GM21619 (cell line): ENCODE measurements around the gene TRAPPC14.
"Not testable (repeated sequence)": the region's sequence is repeated elsewhere in the genome, so short reads cannot be mapped to it uniquely, and the experiment has no call there.

Source experiments
- ATAC-seq: cut with Tn5 transposase; IDR thresholded peaks from one replicate; pipeline ENCODE4 v1.9.1; 2021; ENCODE audit not compliant: unreplicated experiment

TRAPPC14 gene, protein sequence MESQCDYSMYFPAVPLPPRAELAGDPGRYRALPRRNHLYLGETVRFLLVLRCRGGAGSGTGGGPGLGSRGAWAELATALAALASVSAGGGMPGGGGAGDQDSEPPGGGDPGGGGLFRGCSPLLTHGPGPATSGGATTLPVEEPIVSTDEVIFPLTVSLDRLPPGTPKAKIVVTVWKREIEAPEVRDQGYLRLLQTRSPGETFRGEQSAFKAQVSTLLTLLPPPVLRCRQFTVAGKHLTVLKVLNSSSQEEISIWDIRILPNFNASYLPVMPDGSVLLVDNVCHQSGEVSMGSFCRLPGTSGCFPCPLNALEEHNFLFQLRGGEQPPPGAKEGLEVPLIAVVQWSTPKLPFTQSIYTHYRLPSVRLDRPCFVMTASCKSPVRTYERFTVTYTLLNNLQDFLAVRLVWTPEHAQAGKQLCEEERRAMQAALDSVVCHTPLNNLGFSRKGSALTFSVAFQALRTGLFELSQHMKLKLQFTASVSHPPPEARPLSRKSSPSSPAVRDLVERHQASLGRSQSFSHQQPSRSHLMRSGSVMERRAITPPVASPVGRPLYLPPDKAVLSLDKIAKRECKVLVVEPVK

DNA sequence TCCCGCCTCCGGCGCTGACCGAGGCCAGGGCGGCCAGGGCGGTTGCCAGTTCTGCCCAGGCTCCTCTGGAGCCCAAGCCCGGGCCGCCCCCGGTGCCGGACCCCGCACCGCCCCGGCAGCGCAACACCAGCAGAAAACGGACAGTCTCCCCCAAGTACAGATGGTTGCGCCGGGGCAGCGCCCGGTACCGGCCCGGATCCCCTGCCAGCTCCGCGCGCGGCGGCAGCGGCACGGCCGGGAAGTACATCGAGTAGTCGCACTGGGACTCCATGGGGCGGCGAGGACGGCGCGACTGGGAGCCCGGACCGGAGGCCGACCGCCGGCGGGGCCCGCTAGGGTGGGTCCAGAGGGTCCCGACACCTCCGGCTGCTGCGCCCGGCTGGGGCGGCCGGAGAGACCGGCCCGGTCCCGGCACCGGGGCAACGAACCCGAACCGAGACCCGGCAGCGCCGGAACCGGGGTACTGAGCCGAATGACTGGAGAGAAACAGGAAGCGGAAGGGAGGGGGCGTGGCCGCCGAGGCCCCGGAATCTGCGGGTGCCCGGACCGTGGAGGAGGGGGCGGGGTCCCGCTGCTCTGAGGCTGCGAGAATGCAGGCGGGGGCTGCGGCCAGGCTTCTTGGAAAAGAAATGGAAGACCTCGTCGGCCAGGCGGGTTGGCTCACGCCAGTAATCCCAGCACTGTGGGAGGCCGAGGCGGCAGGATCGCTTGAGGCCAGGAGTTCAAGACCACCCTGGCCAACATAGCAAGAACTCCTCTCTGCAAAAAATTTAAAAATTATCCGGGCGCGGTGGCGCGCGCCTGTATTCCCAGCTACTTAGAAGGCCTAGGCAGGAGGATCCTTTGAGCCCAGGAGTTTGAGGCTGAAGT is at the start of gene TRAPPC14:
Gene TRAPPC14, minus strand, starts transcription at position 495 of the 870 bp plus-strand sequence. Its CDS starts 224 bp downstream, at position 271.
- peak; percentile 70 for ATAC-seq

- no peak for ATAC-seq
Observed at GRCh38 chr7:100204454-100204853, 45.9 kb upstream of the TRAPPC14 start.

- ATAC-seq: no peak
Observed at GRCh38 chr7:100200693-100201092, 42.2 kb upstream of the TRAPPC14 start.

DNA sequence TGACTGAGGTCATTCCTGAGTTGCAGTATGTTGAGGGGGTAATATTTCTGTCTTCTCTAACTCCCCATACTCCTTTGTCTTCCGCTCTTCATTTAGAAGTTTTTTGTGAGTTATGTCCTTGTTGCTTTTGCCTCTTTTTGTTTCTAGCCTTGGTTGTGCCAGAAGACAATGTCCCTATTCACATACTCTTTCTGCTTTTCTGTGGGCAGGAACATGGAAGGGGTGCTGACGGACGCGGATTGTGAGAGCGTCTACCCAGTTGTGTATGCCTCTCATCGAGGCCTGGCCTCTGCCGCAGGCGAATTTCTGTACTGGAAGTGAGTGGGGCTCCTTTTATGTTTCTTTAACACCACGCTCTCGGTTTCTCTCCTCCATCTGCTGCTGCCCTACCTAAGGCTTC is 39.7 kb upstream of the TRAPPC14 start:
- ATAC-seq: no peak

DNA sequence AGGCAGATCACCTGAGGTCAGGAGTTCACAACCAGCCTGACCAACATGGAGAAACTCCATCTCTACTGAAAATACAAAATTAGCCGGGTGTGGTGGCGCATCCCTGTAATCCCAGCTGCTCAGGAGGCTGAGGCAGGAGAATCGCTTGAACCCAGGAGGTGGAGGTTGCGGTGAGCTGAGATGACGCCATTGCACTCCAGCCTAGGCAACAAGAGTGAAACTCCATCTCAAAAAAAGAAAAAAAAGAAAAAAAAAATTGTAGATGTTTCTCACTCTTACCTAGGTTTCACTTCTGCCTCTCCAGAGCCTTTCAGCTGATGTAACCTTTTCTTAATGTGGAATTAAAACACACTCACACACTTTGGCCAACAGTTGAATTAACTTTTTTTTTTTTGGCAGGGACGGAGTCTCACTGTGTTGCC is 37.4 kb upstream of the TRAPPC14 start:
- not testable (repeated sequence) for ATAC-seq

DNA sequence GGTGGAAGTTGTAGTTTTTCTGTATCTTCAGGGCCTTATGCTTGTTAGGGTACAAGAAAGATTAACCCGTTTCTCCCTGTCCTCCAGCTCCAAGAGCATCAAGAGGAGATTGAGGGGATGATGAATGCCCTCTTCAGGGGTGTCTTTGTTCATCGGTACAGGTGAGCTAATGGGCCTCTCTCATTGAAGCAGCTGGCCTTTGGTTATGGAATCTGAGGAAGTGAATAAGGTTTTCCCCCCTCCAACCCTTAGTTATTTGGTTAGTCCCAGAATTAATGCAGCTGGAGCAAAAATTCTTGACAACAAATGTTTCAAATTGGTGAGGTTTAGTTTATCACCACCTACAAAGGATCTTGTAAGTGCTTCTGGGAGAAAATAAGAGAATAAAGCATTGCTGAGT is 36.7 kb upstream of the TRAPPC14 start:
- ATAC-seq: no peak

- no peak for ATAC-seq
Observed at GRCh38 chr7:100192969-100193368, 34.4 kb upstream of the TRAPPC14 start.

- ATAC-seq: not testable (repeated sequence)
Observed at GRCh38 chr7:100192281-100192862, 33.8 kb upstream of the TRAPPC14 start.

DNA sequence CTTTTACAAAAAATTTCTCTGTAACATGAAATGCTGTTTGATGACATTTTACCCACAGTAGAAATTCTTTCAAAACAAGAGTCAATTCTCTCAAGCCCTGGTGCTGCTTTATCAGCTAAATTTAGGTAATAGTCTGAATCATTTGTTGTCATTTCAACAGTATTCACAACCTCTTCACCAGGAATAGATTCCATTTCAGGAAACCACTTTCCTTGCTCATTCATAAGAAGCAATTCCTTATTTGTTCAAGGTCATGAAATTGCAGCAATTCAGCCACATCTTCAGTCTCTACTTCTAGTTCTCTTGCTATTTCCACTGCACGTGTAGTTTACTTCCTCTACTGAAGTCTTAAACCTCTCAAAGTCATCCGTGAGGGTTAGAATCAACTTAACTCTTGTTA is 33.3 kb upstream of the TRAPPC14 start:
- ATAC-seq: no peak

DNA sequence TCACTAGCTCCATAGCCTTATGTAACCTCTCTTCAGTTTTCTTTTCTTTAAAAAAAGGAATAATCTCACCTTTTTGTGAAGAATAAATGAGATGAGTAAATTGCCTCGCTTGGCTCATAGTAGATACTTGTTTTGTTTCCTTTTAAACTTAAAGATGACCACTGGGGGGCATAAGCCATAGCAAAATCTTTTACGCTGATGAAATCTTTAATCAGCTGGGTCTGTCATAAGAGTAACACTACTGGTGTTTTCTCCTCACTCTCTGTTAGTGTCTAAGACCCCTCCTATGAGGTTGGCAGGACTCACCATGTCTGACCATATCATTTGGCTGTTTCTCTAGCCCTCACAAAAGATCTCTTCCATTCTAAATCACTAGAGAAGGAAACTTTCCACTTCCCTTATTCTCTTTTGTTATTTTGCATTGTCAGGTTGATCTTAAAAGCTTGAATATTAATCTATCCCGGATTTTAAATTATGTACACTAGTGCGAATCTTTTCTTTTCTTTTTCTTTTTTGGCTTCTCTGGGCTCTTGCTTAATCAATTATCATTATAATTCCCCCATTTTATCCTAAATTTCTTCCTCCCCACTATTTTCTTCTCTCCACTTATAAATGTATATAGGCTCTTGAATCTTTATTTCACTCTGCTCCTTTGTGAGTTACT is 31.7 kb upstream of the TRAPPC14 start:
- ATAC-seq: peak; percentile 55

DNA sequence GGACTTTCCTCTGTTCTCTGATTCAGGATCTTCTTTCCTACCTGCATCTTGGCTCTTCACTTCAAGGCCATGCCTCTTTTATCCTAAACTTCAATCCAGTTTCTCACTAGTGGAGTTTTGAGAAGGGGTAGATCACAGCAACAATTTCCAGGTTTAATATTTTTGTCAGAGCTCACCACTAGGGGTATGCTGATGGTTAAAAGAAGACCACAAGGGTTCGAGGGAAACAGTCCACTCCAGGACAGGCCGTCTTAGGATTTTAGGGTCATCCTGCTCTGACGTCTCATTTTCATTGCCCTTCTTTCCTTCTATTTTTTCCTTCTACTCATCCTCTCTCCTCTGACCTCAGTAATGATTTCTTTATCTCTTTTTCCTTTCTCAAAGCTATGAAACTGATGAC is 30.5 kb upstream of the TRAPPC14 start:
- ATAC-seq: no peak

DNA sequence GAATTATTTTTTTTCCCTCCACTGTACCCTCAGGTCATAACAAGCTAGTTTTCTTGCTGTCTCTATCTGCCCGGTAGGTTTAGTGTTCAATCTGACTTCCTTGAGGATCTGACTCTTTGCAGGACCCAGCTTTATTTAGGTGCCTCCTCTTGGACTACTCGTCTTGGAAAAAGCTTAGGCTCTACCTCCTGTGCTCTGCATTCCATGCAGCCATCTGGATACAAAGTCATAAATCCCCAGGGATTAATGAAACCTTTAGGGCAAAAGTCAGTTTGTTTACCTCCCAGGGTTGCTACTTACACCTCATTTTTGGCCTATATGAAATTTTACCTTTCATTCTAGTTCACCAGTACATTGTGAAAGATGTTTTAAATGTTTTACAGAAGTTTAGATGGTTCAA is 27.2 kb upstream of the TRAPPC14 start:
- ATAC-seq: no peak

GRCh38 chr7:100183090-100183489 is 24.6 kb upstream of the TRAPPC14 start:
- not testable (repeated sequence) for ATAC-seq

DNA sequence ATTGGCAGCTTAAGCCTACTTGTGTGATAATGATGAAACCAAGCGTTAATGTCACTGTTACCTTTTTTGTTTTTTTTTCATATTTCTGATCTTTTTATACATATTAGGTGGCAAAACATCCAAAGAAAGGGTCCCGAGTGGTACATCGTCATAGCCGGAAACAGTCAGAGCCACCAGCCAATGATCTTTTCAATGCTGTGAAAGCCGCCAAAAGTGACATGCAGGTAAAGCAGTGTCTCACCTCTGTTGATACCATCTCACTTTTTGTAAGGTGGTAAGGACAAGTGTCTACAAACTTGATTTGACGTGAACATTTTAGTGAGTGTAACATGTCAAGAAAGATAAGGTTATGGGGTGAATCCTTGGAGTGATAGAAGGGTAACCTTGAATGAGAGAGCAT is 24.1 kb upstream of the TRAPPC14 start:
- ATAC-seq: not testable (repeated sequence)

DNA sequence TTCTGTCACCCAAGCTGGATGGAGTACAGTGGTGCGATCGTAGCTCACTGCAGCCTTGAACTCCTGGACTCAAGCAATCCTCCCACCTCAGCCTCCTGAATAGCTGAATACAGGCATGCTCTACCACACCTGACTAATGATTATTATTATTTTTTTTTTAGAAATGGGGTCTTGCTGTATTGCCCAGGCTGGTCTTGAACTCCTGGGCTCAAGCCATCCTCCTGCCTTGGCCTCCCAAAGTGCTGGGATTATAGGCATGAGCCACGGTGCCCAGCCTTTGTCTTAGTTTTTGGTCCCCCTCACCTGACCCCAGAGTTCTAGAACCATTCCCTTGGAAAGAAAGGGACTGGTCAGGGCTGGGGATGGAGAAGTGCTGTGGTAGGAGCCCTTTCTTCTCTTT is 21.6 kb upstream of the TRAPPC14 start:
- not testable (repeated sequence) for ATAC-seq

- ATAC-seq: peak; percentile 87
Observed at GRCh38 chr7:100177045-100178001, 18.8 kb upstream of the TRAPPC14 start, which contains the start of the genes GPC2 and STAG3. Gene GPC2 (minus strand): TSS chr7:100177381. CDS start chr7:100177199, 182 bp downstream. Gene STAG3 (plus strand): TSS chr7:100177918. CDS start chr7:100180557, 2,639 bp downstream.

- no peak for ATAC-seq
Observed at GRCh38 chr7:100176096-100177044, 17.8 kb upstream of the TRAPPC14 start.

- no peak for ATAC-seq
Observed at GRCh38 chr7:100175296-100175935, 16.9 kb upstream of the TRAPPC14 start.
